ENCODE results near the gene SH2D5.

GRCh38 chr1:20717452-20718342 is 14.8 kb downstream of the SH2D5 start, which contains the start of gene KIF17:
- TF ChIP-seq YY1 (tag by site-specific recombination; IDR thresholded peaks at IDR 0.05) (no peak), CTCF (tag by site-specific recombination; IDR thresholded peaks at IDR 0.05) (no peak), ZNF404 (tag by site-specific recombination; IDR thresholded peaks at IDR 0.05) (no peak)
